Common myeloid progenitor, CD34-positive (primary cell): ENCODE measurements around the gene CCDC148.

Experiments used
- CTCF ChIA-PET: fragments of 350-600 bp; sonication (Branson Sonifier 250); formaldehyde crosslinking; loops from one replicate; lab custom pipeline; 2021; ENCODE audit warnings: antibody characterized with exemption; lab: Charles Lee
- POLR2A ChIA-PET: fragments of 350-600 bp; sonication (Branson Sonifier 250); formaldehyde crosslinking; loops from one replicate; lab custom pipeline; 2021; ENCODE audit warnings: antibody characterized with exemption; lab: Charles Lee
- DNase-seq, 3 donors: peaks; one replicate each; pipeline versions ENCODE4 v3.0.0 to v3.0.0-alpha.2; 2013
- H3K27ac ChIP-seq, 2 experiments: 1 replicate in 1 of 2; 2 replicates in 1 of 2; pipeline ENCODE4 v1.7.0; 2013; ENCODE audit warnings: inconsistent platforms in 2 of 2, low read length in 2 of 2, mild to moderate bottlenecking in 2 of 2, low read depth in 1 of 2, moderate library complexity in 1 of 2; ENCODE audit not compliant: severe bottlenecking in 2 of 2, insufficient read depth in 1 of 2, poor library complexity in 1 of 2
- H3K27me3 ChIP-seq, 5 experiments: replicated peaks in 2 of 5; 1 replicate in 3 of 5; 2 replicates in 2 of 5; pipeline versions ENCODE4 v1.6.1 to v1.7.0; 2013; ENCODE audit warnings: low read length in 4 of 5, mild to moderate bottlenecking in 2 of 5, moderate library complexity in 2 of 5, inconsistent platforms in 1 of 5; ENCODE audit not compliant: insufficient read depth in 5 of 5, control insufficient read depth in 4 of 5
- H3K36me3 ChIP-seq, 4 experiments: 1 replicate in 2 of 4; 2 replicates in 2 of 4; pipeline versions ENCODE4 v1.6.1 to v1.7.0; 2013; ENCODE audit warnings: low read length in 3 of 4, control low read depth in 1 of 4, mild to moderate bottlenecking in 1 of 4; ENCODE audit not compliant: control insufficient read depth in 4 of 4, insufficient read depth in 4 of 4
- H3K4me1 ChIP-seq, 4 experiments: 1 replicate in 3 of 4; 2 replicates in 1 of 4; pipeline versions ENCODE4 v1.6.1 to v1.7.1; 2013; ENCODE audit warnings: low read length in 3 of 4, mild to moderate bottlenecking in 3 of 4, control low read depth in 1 of 4, inconsistent platforms in 1 of 4, moderate library complexity in 1 of 4; ENCODE audit not compliant: control insufficient read depth in 4 of 4, insufficient read depth in 4 of 4; ENCODE audit errors: control extremely low read depth in 1 of 4
- H3K4me3 ChIP-seq, 7 experiments: 1 replicate in 4 of 7; 2 replicates in 3 of 7; pipeline versions ENCODE4 v1.5.1 to v1.7.0; 2013; ENCODE audit warnings: mild to moderate bottlenecking in 7 of 7, low read length in 6 of 7, moderate library complexity in 6 of 7, inconsistent platforms in 2 of 7, low read depth in 2 of 7, control low read depth in 1 of 7; ENCODE audit not compliant: insufficient read depth in 4 of 7, control insufficient read depth in 1 of 7; ENCODE audit errors: extremely low read depth in 1 of 7
- H3K9me3 ChIP-seq, 5 experiments: 1 replicate in 4 of 5; 2 replicates in 1 of 5; pipeline versions ENCODE4 v1.6.1 to v1.7.1; 2013; ENCODE audit warnings: low read length in 4 of 5, mild to moderate bottlenecking in 2 of 5, inconsistent platforms in 1 of 5, low read depth in 1 of 5, moderate library complexity in 1 of 5; ENCODE audit not compliant: control insufficient read depth in 4 of 5, insufficient read depth in 2 of 5; ENCODE audit errors: control extremely low read depth in 1 of 5
- WGBS: methylation state at CpG from one replicate; pipeline ENCODE4 v1.1.5; 2013; ENCODE audit not compliant: insufficient coverage; 5-methylcytosine and 5-hydroxymethylcytosine counted together

Gene CCDC148

DNA sequence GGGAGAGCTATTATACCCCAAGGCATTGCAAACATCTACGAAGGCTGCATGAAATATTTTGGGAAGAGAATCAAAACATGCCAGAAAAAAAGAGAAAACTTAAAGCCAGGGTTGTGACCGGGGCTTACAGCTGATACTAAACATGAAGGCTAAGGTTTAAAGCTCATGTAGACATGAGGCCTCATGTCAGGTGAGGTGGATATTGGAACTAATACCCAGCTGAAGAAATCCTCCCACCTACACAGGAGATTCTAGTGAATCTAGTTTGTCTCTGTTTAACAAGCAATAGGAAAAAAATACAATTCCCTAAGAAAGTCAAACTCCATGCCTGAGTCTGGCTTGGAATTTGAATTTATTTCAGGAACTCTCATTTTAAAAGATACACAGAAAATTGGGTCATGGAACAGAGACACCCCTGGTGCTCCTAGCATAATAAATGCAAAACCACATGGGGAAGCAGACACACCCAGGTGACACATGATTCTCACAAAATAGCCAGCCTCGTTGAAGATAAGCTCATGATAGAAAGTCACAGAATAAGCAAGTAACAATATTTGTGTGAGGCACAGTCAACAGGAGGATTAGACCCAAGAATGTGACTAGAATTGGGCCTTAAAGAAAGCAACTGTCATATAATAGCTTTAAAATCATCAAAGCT lies 312.7 kb downstream of the CCDC148 start:
- Histone ChIP-seq H3K27me3 (no peaks in the 10 kb centered on the region), H3K36me3 (no peaks in the 10 kb centered on the region), H3K27ac (no peak overlapping the region), H3K4me1 (peaks cover 0 to 8% (median 0%) of the 10 kb centered on the region in 4 experiments), H3K9me3 (peaks cover 0 to 3% (median 0%) of the 10 kb centered on the region in 5 experiments), H3K4me3 (no peak overlapping the region)
- WGBS: 93% methylated on average over 3 of the region's 3 CpGs
- ChIA-PET POLR2A (no interaction called here), CTCF (interaction anchor here (1.1 kb wide), 1 partner anchor 23 kb away, joined by 3 read pairs; no protein-coding TSS in a partner anchor)
- no peak for DNase-seq

DNA sequence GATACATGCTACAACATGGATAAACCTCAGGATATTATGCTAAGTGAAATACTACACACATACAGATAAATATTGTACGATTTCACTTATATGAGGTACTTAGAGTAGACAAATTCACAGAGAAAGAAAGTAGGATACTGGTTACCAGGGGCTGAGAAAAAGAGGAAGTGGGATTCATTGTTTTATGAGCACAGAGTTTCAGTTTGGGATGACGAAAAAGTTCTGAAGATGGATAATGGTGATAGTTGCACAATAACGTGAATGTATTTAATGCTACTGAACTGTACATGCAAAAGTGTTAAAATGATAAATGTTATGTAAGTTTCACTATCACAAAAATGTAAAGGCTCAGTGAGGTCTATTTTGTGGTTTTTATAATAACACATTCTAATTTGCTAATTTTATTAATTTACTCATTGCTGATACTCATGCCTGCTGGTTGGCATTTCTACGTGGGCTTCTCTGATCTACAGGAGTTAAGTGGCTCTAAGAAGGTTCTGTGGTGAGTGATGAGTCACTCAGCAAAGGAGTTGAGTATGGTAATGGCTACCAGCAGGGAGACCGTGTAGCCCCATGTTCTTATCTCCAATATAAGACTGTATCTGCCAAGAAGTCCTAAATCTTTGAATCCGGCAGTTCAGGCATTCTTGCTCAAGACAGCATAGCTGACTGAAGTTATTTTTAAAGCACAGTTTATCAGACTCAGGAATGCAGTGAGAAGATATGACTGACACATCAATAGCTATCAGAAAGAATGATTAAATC lies 313.8 kb downstream of the CCDC148 start:
- H3K4me1 ChIP-seq: peaks cover 0 to 8% (median 0%) of the 10 kb centered on the region in 4 experiments
- H3K27ac ChIP-seq: no peak overlapping the region
- ChIA-PET POLR2A (no interaction called here), CTCF (no interaction called here)
- 65% methylated on average over 3 of the region's 6 CpGs for WGBS
- peaks cover 0 to 3% (median 0%) of the 10 kb centered on the region in 5 experiments for H3K9me3 ChIP-seq
- H3K36me3 ChIP-seq: no peaks in the 10 kb centered on the region
- no peak overlapping the region for H3K4me3 ChIP-seq
- H3K27me3 ChIP-seq: no peaks in the 10 kb centered on the region
- peak; percentile 22 to 75 (median 71) for DNase-seq

DNA sequence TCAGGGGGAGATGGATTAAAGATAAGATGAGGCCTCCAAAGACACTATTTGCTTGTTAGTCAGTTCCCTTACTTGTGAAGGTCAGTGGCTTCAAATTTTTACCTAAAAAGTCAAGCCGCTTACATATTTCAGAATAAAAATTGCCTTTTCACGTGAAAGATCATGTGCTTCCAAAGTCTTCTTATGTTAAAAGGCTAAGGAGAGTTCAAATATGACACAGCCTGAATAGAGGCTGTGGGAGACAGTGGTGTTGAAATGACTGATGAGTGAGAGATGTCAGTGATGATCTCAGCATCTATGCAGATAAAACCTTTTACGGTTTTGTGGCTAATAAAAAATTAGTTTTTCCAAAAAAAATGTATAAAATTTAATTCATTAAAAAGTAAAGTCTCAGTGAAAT lies 314.4 kb downstream of the CCDC148 start:
- ChIA-PET CTCF (no interaction called here), POLR2A (no interaction called here)
- Histone ChIP-seq H3K9me3 (peaks cover 0 to 3% (median 0%) of the 10 kb centered on the region in 5 experiments), H3K27me3 (no peaks in the 10 kb centered on the region), H3K36me3 (no peaks in the 10 kb centered on the region), H3K4me1 (peaks cover 0 to 8% (median 0%) of the 10 kb centered on the region in 4 experiments), H3K27ac (no peak overlapping the region), H3K4me3 (no peak overlapping the region)
- peak in 1 of 3 donors; percentile 11 for DNase-seq
- 100% methylated on average over 1 of the region's 3 CpGs for WGBS

DNA sequence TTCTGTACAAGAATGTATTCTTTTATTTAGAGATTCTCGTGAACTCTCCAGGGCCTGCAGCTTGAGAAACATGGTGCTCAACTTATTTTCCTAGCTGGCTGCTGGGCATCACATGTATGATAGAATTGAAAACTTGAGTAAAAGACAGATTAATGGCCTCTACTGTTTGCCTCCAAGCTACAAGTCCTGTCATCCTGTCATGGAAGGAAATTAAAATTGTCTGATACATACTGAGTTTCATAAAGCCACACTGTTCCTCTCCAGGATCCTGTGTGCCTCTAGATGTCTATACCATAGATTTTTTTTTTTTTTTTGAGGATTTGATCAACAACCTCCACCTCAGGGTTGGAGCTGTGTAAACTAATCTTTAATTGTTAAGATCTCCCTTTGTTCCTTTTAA lies 316.4 kb downstream of the CCDC148 start:
- Histone ChIP-seq H3K4me1 (peaks cover 0 to 8% (median 0%) of the 10 kb centered on the region in 4 experiments), H3K27ac (no peak overlapping the region), H3K36me3 (no peaks in the 10 kb centered on the region), H3K27me3 (no peaks in the 10 kb centered on the region), H3K4me3 (no peak overlapping the region), H3K9me3 (no peaks in the 10 kb centered on the region)
- ChIA-PET CTCF (interaction anchor here (0.9 kb wide), 1 partner anchor 16 kb away, joined by 3 read pairs; no protein-coding TSS in a partner anchor), POLR2A (interaction anchor here (0.6 kb wide), 1 partner anchor 60 kb away, joined by 3 read pairs; no protein-coding TSS in a partner anchor)
- no peak for DNase-seq
- WGBS: no CpG with 5 or more reads among the region's 1 CpG

DNA sequence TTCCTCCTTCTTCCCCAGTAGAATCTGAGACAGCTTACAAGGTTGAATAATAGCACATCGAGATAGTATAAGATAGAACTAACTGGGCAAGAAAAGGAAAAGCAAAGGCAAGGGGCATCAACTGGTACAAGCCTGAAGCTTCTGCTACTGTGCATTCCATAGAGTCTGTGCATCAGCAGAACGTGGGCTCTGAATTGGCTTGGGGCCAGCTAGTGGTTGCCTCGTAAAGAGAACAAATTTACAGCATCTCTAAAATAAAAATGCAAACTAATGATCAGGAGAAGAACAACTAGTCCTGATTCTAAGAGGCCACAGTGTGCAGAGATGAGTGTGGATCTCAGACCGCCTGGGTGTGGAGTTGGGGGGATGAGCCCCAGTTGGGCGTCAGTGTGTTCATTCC lies 318.3 kb downstream of the CCDC148 start:
- Histone ChIP-seq H3K9me3 (no peaks in the 10 kb centered on the region), H3K27ac (no peak overlapping the region), H3K27me3 (no peaks in the 10 kb centered on the region), H3K36me3 (no peaks in the 10 kb centered on the region), H3K4me3 (no peak overlapping the region), H3K4me1 (peaks cover 0 to 8% (median 0%) of the 10 kb centered on the region in 4 experiments)
- peak in 2 of 3 donors; percentile 22 to 24 for DNase-seq
- 100% methylated on average over 2 of the region's 5 CpGs for WGBS
- CTCF ChIA-PET: interaction anchor here (0.6 kb wide), 1 partner anchor 129 kb away, joined by 3 read pairs; no protein-coding TSS in a partner anchor
- POLR2A ChIA-PET: no interaction called here

DNA sequence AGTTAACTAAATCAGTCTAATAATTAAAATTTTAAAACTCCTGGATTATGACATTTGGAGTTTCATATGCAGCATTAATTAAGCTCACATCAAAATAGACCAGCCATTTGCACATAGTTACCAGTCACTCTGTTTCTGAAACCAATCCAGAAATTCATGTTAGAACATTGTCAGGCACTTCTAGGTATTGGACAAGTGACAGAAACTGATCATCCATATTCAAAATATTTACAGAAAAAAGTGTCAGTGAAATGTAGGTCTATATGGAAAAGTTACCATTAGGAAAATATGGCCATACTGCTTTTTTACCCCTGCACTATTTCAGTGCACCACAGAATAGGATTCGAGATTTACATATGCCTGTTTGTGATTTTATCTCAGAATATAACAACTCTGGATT lies 321.5 kb downstream of the CCDC148 start:
- ChIA-PET CTCF (no interaction called here), POLR2A (no interaction called here)
- Histone ChIP-seq H3K4me1 (no peaks in the 10 kb centered on the region), H3K4me3 (no peak overlapping the region), H3K9me3 (no peaks in the 10 kb centered on the region), H3K27me3 (no peaks in the 10 kb centered on the region), H3K27ac (no peak overlapping the region), H3K36me3 (no peaks in the 10 kb centered on the region)
- DNase-seq: no peak
- no CpG with 5 or more reads among the region's 1 CpG for WGBS

DNA sequence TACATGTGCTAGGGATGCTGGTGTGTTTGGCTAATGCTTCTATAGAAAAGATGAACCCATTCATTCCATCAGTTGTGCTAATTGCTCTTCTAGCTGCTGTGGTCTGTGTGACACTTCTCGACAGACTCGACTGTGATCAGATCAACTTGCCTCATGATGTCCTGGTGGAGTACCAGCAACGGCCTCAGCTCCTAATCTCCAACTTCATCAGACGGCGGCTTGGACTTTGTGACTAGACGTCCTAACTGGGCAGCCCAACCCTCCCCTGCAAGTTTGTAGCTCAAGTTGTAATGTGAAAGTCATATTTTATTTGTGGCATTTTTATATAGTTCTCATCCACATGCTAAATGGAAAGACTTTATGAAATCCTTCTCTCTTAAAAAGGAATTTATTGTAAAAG lies 321.9 kb downstream of the CCDC148 start:
- no peak for DNase-seq
- H3K4me3 ChIP-seq: no peak overlapping the region
- ChIA-PET POLR2A (no interaction called here), CTCF (no interaction called here)
- H3K36me3 ChIP-seq: no peaks in the 10 kb centered on the region
- no CpG with 5 or more reads among the region's 6 CpGs for WGBS
- H3K9me3 ChIP-seq: no peaks in the 10 kb centered on the region
- H3K4me1 ChIP-seq: no peaks in the 10 kb centered on the region
- no peak overlapping the region for H3K27ac ChIP-seq
- no peaks in the 10 kb centered on the region for H3K27me3 ChIP-seq
